GM19240 (cell line): ENCODE measurements around the gene MID1IP1.

Source experiments
- DNase-seq: peaks from one replicate; pipeline ENCODE4 v3.0.0; 2011; ENCODE audit warnings: low spot score; ENCODE audit not compliant: insufficient read length

Gene MID1IP1

GRCh38 chrX:38800981-38801845 lies at the start of gene MID1IP1:
TSS of gene MID1IP1 (plus strand) at chrX:38801459. CDS start at chrX:38804947, 3,488 bp downstream.
- DNase-seq, result peak; percentile 42

DNA sequence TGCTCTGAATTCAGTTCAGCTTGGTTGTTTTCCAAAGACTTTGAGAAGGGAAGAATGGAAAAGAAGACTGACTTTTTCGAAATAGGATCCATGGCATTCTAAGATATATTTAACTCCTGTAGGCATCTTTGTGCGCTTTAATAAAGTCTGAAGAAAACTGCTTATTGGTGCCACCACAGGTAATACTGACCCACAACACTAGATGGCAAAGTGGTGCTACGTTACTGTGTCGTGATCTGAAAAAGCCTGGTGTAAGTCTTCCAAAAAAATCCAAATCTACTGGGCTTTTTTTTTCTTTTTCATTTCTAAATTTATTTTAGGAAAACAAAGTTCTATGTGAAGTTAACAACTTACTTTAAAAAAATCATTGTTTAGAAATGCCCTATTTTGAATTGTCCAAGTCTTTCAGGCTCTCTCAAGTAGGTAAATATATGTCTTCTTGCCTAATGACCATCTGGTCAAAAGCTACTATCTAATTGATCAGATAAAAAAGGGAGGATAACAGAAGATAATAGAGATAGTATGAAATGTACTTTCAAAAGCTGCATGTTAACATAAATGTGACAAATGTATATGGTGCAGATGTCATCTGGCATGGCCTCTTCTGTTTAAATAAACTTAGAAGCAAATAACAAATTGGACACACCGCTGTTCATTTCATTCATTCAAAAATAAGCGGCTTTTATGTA lies 47.0 kb upstream of the MID1IP1 start:
- no peak for DNase-seq

DNA sequence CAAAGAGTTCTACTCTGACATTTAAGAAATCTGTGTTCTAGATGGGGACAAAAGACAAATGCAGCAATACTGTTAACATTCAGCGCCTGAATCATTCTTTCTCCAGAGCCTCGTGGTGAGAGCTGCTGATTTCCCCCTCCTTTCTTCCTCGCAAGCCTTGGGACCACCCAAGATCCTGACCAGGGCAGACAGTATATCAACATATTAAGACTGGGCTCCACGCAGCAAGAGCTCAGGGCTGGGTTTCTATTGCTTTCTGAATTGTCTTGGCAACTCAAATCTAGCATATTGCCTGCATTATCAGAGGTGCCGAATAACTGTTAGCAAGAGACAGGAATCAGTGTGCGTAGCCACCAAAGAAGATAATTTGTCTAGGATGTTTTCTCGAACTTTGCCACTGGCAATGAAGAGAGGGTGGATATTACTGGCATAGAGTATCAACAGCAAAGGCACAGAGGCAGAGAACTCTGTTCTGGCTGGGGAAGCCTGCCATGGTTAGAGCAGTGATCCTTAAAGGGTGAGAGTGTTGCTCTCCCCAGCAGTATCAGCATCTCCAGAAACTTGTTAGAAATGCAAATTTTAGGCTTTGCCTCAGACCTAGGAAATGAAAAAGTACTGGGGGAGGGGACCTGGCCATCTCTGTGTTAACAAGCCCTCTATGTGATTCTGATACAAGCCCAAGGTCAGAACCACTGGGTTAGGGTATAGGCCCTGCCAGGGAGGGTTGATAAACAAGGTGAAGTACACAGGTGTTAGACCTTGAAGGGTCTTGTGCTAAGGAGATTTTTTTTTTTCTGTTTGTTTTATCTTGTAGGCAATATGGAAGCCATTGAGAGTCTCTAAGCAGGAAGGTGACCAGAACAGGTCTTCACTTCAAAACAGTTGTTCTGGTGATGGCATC lies 46.2 kb upstream of the MID1IP1 start:
- no peak for DNase-seq

DNA sequence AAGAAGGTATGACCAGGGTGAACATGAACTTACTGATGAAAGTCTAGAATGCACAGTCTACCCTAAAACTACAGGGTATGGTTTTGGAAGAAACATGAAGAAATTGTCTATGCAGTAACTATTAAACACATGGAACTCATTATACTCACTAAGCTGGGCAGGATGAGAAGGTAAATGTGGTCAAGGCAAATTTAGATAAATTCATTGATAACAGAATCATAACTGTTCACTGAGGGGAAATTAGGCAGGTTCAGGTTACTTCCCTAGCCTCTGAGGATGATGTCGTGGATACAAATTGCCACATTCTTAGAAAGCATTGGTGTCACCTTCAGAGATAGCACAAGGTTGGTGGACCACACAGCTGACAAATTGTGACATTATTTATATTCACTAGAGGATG lies 40.4 kb upstream of the MID1IP1 start:
- DNase-seq, result no peak

GRCh38 chrX:38768079-38768478 lies 33.2 kb upstream of the MID1IP1 start:
- DNase-seq, result no peak

- no peak for DNase-seq
Observed at GRCh38 chrX:38770152-38770551, 31.1 kb upstream of the MID1IP1 start.

- DNase-seq, result no peak
Observed at GRCh38 chrX:38774249-38774648, 27.0 kb upstream of the MID1IP1 start.

- no peak for DNase-seq
Observed at GRCh38 chrX:38796946-38797345, 4.3 kb upstream of the MID1IP1 start.

DNA sequence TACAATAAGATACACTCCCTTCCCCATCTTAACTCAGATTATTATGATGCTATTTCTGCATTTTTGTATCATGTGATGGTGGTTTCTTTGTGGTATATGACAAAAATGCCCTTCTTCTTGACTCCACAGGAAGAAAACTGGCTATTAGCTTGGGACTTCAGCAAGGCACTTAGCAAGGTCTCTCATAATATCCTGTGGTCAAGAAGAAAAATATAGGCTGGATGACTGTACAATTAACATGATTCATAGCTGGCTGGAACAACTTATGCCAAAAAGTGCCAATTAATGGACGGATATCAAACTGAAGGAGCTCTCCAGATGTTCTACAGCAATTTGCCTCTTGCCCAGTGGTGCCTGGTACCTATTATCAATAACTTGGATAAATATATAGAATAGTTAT lies 2.3 kb upstream of the MID1IP1 start:
- no peak for DNase-seq

DNA sequence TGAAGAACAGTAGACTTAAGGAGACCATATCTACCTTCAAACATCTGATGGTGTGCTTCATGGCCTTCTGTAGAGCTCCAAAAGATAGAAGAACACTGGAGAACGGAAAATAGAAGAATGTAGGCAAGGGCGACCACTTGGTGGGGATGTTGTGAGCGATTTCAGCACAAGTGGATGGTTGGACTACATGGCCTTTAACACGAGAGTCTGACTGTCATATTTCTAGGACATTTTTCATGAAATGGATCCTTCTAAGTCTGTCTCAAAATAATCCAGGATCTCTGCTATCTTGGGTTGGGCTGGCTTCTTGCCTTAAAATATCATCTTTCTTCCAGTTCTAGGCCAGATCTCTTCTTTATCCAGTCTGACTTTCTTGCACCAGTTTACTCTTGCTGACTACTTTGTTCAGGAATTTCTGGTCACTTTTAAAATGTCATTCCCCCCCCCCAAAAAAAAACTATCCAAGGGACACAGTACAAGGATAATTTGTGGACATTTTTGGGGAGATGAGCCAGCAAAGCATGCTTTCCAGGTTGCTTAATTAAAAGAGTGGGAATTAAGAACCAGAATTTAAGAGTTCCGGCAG lies 1.2 kb upstream of the MID1IP1 start:
- no peak for DNase-seq

DNA sequence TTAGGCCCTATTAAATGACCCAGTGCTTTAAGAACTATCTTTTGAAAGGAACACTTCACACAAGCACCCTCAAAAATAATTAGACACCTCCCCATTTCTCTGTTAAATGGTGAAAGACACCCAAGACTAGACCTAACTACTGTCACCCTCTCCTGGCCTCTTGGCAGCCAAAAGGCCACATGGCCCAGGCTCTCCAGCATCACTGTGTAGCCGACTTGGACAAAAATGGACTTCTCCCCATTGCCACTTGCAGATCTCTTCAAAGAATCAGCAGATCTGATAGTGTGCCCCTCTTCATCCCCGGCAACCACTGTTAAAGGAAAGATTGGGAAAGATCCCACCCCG lies 2.0 kb downstream of the MID1IP1 start:
- no peak for DNase-seq

DNA sequence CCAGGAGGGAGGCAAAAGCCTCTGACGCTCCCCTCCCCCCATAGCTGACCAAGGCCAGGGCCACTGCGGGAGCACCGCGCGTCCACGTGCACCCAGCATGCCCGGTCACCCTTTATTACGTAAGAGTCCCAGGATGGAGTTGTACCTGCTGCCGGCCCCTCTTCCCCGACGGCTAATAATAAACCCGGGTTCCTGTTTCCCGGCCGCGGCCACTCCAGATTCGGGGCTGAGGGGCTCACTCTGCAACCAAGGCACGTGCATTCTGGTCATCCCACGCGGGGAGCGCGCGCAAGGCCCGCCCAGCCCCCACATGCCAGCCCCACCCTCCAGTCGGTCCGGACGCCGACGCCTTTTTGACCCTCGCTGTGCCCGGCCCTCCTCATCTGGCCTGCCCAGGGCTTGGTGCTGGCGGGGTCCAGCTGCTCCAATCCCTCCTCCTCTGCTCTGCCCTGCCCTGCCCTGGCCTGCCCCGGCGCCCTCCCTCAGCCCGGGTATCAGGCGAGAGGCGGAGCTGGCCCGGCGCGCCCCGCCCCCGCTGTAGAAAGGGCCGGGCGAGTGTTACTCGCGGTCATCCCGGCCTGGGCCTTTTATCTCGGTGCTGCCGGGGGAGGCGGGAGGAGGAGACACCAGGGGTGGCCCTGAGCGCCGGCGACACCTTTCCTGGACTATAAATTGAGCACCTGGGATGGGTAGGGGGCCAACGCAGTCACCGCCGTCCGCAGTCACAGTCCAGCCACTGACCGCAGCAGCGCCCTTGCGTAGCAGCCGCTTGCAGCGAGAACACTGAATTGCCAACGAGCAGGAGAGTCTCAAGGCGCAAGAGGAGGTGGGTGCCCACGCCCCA lies 2.6 kb downstream of the MID1IP1 start:
- no peak for DNase-seq

DNA sequence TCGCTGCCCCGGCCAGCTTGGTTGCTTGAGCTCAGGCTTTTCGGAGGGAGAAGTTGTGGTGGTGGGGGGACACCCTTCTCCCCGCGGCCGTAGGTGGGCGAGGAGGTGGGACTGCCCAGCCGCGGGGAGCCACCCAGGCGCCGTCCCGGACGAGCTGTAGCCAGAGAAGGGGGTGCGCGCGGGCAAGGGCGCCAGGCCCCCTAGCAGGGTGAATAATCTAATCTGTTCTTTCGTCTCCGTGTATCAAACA lies 3.1 kb downstream of the MID1IP1 start:
- no peak for DNase-seq

- no peak for DNase-seq
Observed at GRCh38 chrX:38804682-38805431, 3.6 kb downstream of the MID1IP1 start.

GRCh38 chrX:38805432-38806389 lies 4.5 kb downstream of the MID1IP1 start:
- DNase-seq, result no peak

- DNase-seq, result no peak
Observed at GRCh38 chrX:38806875-38807621, 5.8 kb downstream of the MID1IP1 start.

DNA sequence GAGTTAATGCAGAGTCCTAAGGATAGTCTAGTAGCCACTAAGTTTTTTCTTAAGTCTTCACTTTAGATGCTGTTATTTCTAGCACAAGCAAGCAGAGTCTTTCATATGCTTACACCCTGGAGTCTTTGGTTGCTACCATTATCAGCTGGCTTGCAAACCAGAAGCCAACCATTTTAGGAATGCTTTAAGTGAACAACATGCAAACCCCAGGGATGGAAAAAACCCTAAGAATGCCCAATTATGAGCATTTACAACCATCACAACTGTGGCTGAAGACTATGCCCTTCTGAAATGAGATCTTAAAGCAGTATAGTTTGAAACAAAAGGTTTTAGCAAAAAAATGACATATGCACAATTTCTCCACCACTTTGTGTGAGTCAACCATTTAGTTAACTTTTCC lies 6.6 kb downstream of the MID1IP1 start:
- DNase-seq, result no peak

- DNase-seq, result no peak
Observed at GRCh38 chrX:38811515-38812243, 10.4 kb downstream of the MID1IP1 start.
